HuH-7 (cell line): ENCODE results near the gene OAS3.
A peak's percentile ranks its signal among the peaks of the same experiment; 100 is the strongest.
"Not testable (repeated sequence)": the region's sequence is repeated elsewhere in the genome, so short reads cannot be mapped to it uniquely, and the experiment has no call there.

Source experiments
- DNase-seq: peaks from one replicate; pipeline ENCODE4 v3.0.0; 2011; ENCODE audit warnings: low spot score

OAS3 gene

GRCh38 chr12:112937741-112938719 lies at the start of gene OAS3:
OAS3 (plus strand) TSS chr12:112938474; CDS start chr12:112938531, 57 bp downstream.
- DNase-seq: peak; percentile 78

GRCh38 chr12:112891093-112892024 lies 46.9 kb upstream of the OAS3 start:
- no peak for DNase-seq

GRCh38 chr12:112892856-112893255 lies 45.4 kb upstream of the OAS3 start:
- no peak for DNase-seq

- no peak for DNase-seq
Measured at GRCh38 chr12:112894128-112894527, 44.1 kb upstream of the OAS3 start.

- no peak for DNase-seq
Measured at GRCh38 chr12:112898380-112898779, 39.9 kb upstream of the OAS3 start.

- peak; percentile 61 for DNase-seq
Measured at GRCh38 chr12:112900298-112901145, 37.8 kb upstream of the OAS3 start.

GRCh38 chr12:112901271-112901670 lies 37.0 kb upstream of the OAS3 start:
- DNase-seq: no peak

- DNase-seq: no peak
Measured at GRCh38 chr12:112904571-112904970, 33.7 kb upstream of the OAS3 start.

- no peak for DNase-seq
Measured at GRCh38 chr12:112905451-112906089, 32.7 kb upstream of the OAS3 start.

GRCh38 chr12:112906712-112907414 lies 31.4 kb upstream of the OAS3 start, which contains the start of gene OAS1:
OAS1 (plus strand) TSS chr12:112906962; CDS start chr12:112907040, 78 bp downstream.
- DNase-seq: peak; percentile 56

- no peak for DNase-seq
Measured at GRCh38 chr12:112907415-112908157, 30.7 kb upstream of the OAS3 start.

GRCh38 chr12:112908548-112908947 lies 29.7 kb upstream of the OAS3 start:
- DNase-seq: no peak

- DNase-seq: no peak
Measured at GRCh38 chr12:112909693-112910092, 28.6 kb upstream of the OAS3 start.

GRCh38 chr12:112913038-112913688 lies 25.1 kb upstream of the OAS3 start:
- no peak for DNase-seq

GRCh38 chr12:112913888-112914287 lies 24.4 kb upstream of the OAS3 start:
- not testable (repeated sequence) for DNase-seq

GRCh38 chr12:112916270-112916669 lies 22.0 kb upstream of the OAS3 start:
- DNase-seq: no peak

- DNase-seq: no peak
Measured at GRCh38 chr12:112919121-112919520, 19.2 kb upstream of the OAS3 start.

- DNase-seq: no peak
Measured at GRCh38 chr12:112924986-112925385, 13.3 kb upstream of the OAS3 start.

- DNase-seq: not testable (repeated sequence)
Measured at GRCh38 chr12:112926416-112927033, 11.7 kb upstream of the OAS3 start.
